Neural cell (in vitro differentiated cells): ENCODE measurements around the gene ACOT7. TPM values are rescaled to one million over a fixed set of nuclear protein-coding genes. Genes with fewer than 3 reads are reported as not detected.
"Not testable (repeated sequence)": the region's sequence is repeated elsewhere in the genome, so short reads cannot be mapped to it uniquely, and the experiment has no call there.

ENCODE experiments used
- H2AFZ ChIP-seq: fragments of 200-600, 300-800 bp; sonication (generic), shearing (Covaris generic); 2 replicates; pipeline ENCODE4 v1.6.0; 2014; ENCODE audit warnings: low read depth, mild to moderate bottlenecking, antibody characterized with exemption, low read length, moderate library complexity
- H3F3A ChIP-seq: fragments of 200-600 bp; shearing (Covaris generic); 2 replicates; pipeline ENCODE4 v1.6.1; 2016; ENCODE audit warnings: mild to moderate bottlenecking, moderate library complexity, mixed read lengths, antibody characterized with exemption, low read length; ENCODE audit not compliant: insufficient read depth, poor library complexity, severe bottlenecking
- H3K27ac ChIP-seq: fragments of 200-600, 300-800 bp; sonication (generic), shearing (Covaris generic); 2 replicates; pipeline ENCODE4 v1.5.1; 2014; ENCODE audit warnings: mild to moderate bottlenecking, low read length, moderate library complexity
- H3K27me3 ChIP-seq: fragments of 300-800, 200-600 bp; sonication (generic), shearing (Covaris generic); 2 replicates; pipeline ENCODE4 v1.6.0; 2014; ENCODE audit warnings: mild to moderate bottlenecking, low read depth, low read length, moderate library complexity; ENCODE audit not compliant: insufficient read depth
- H3K36me3 ChIP-seq: fragments of 300-800, 200-600 bp; sonication (generic), shearing (Covaris generic); 2 replicates; pipeline ENCODE4 v1.5.1; 2014; ENCODE audit warnings: mild to moderate bottlenecking, antibody characterized with exemption, low read length, moderate library complexity; ENCODE audit not compliant: insufficient read depth
- H3K4me2 ChIP-seq: fragments of 300-800, 200-600 bp; sonication (generic), shearing (Covaris generic); 2 replicates; pipeline ENCODE4 v1.6.0; 2014; ENCODE audit warnings: mild to moderate bottlenecking, low read length
- H3K4me3 ChIP-seq: fragments of 300-800, 200-600 bp; sonication (generic), shearing (Covaris generic); 2 replicates; pipeline ENCODE4 v1.5.1; 2014; ENCODE audit warnings: mild to moderate bottlenecking, low read length, moderate library complexity
- H3K79me2 ChIP-seq: fragments of 200-600 bp; shearing (Covaris generic); replicated peaks from 2 replicates; pipeline ENCODE4 v1.6.0; 2014; ENCODE audit warnings: mild to moderate bottlenecking, low read length, moderate library complexity; ENCODE audit not compliant: insufficient read depth
- H3K9ac ChIP-seq: fragments of 300-800, 200-600 bp; sonication (generic), shearing (Covaris generic); 2 replicates; pipeline ENCODE4 v1.6.1; 2016; ENCODE audit warnings: mild to moderate bottlenecking, low read length, mixed read lengths
- H3K9me2 ChIP-seq: fragments of 200-600 bp; shearing (Covaris generic); 2 replicates; pipeline ENCODE4 v1.6.1; 2016; ENCODE audit warnings: mild to moderate bottlenecking, low read length, mixed read lengths; ENCODE audit not compliant: insufficient read depth
- H3K9me3 ChIP-seq: fragments of 200-600, 300-800 bp; sonication (generic), shearing (Covaris generic); 2 replicates; pipeline ENCODE4 v1.6.1; 2016; ENCODE audit warnings: mild to moderate bottlenecking, mixed run types, low read length, moderate library complexity, mixed read lengths
- H4K20me1 ChIP-seq: fragments of 200-600 bp; shearing (Covaris generic); 2 replicates; pipeline ENCODE4 v1.6.1; 2016; ENCODE audit warnings: mild to moderate bottlenecking, mixed run types; ENCODE audit not compliant: insufficient read depth
- POLR2AphosphoS5 ChIP-seq: IDR thresholded peaks from 2 replicates; pipeline ENCODE4 v1.6.1; 2012
- SMC3 ChIP-seq: fragments of 450-650 bp; conservative IDR thresholded peaks from 2 replicates; pipeline ENCODE4 v1.6.1; 2014; ENCODE audit warnings: antibody characterized with exemption, mild to moderate bottlenecking, moderate library complexity; ENCODE audit not compliant: poor library complexity
- polyA plus RNA-seq: library from polyadenylated mRNA; depleted of rRNA; stranded (reverse); fragments of >200 nt; gene quantifications from 2 replicates; pipeline ENCODE4 v1.2.3, GENCODE V29; 2014
- TF ChIP-seq, protein P1 (sequence below): fragments of 450-650 bp; IDR thresholded peaks from 2 replicates; pipeline ENCODE4 v1.5.1; 2014; ENCODE audit warnings: antibody characterized with exemption, mild to moderate bottlenecking, moderate library complexity; ENCODE audit not compliant: poor library complexity, severe bottlenecking
- TF ChIP-seq, protein P2 (sequence below): IDR thresholded peaks from 2 replicates; pipeline ENCODE4 v1.6.1; 2012; ENCODE audit warnings: borderline replicate concordance

Gene ACOT7
- polyA plus RNA-seq, 1 donor from 2014 or later: 101 TPM

DNA sequence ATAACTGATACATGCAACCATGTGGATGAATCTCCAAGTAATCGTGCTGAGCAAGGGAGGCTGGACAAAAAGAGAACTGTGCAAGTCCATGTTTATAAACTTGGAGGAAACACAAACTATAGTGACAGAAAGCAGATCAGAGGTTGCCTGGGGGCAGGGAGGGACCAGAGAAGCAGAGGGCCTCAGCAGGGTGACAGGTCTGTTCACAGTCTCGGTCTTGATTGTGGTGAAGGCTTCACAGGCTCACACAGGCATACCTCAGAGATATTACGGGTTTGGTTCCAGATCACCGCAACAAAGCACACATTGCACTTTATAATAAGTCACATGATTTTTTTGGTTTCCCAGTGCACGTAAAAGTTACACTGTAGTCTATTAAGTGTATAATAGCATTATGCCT lies 28.5 kb downstream of the ACOT7 start:
- Histone ChIP-seq H3K4me2 (no peak overlapping the region), H3K9me2 (no peaks in the 10 kb centered on the region), H4K20me1 (peaks cover 6% of the 10 kb centered on the region), H3F3A (no peaks in the 10 kb centered on the region), H3K9ac (no peak overlapping the region), H3K27me3 (no peaks in the 10 kb centered on the region), H3K27ac (no peak overlapping the region), H3K36me3 (no peaks in the 10 kb centered on the region), H3K4me3 (no peak overlapping the region), H2AFZ (no peak overlapping the region), H3K79me2 (peaks cover 14% of the 10 kb centered on the region), H3K9me3 (no peaks in the 10 kb centered on the region)
- TF ChIP-seq POLR2AphosphoS5: no peak
- TF ChIP-seq, protein P1, sequence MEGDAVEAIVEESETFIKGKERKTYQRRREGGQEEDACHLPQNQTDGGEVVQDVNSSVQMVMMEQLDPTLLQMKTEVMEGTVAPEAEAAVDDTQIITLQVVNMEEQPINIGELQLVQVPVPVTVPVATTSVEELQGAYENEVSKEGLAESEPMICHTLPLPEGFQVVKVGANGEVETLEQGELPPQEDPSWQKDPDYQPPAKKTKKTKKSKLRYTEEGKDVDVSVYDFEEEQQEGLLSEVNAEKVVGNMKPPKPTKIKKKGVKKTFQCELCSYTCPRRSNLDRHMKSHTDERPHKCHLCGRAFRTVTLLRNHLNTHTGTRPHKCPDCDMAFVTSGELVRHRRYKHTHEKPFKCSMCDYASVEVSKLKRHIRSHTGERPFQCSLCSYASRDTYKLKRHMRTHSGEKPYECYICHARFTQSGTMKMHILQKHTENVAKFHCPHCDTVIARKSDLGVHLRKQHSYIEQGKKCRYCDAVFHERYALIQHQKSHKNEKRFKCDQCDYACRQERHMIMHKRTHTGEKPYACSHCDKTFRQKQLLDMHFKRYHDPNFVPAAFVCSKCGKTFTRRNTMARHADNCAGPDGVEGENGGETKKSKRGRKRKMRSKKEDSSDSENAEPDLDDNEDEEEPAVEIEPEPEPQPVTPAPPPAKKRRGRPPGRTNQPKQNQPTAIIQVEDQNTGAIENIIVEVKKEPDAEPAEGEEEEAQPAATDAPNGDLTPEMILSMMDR: no peak
- TF ChIP-seq, protein P2, sequence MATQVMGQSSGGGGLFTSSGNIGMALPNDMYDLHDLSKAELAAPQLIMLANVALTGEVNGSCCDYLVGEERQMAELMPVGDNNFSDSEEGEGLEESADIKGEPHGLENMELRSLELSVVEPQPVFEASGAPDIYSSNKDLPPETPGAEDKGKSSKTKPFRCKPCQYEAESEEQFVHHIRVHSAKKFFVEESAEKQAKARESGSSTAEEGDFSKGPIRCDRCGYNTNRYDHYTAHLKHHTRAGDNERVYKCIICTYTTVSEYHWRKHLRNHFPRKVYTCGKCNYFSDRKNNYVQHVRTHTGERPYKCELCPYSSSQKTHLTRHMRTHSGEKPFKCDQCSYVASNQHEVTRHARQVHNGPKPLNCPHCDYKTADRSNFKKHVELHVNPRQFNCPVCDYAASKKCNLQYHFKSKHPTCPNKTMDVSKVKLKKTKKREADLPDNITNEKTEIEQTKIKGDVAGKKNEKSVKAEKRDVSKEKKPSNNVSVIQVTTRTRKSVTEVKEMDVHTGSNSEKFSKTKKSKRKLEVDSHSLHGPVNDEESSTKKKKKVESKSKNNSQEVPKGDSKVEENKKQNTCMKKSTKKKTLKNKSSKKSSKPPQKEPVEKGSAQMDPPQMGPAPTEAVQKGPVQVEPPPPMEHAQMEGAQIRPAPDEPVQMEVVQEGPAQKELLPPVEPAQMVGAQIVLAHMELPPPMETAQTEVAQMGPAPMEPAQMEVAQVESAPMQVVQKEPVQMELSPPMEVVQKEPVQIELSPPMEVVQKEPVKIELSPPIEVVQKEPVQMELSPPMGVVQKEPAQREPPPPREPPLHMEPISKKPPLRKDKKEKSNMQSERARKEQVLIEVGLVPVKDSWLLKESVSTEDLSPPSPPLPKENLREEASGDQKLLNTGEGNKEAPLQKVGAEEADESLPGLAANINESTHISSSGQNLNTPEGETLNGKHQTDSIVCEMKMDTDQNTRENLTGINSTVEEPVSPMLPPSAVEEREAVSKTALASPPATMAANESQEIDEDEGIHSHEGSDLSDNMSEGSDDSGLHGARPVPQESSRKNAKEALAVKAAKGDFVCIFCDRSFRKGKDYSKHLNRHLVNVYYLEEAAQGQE: no peak

DNA sequence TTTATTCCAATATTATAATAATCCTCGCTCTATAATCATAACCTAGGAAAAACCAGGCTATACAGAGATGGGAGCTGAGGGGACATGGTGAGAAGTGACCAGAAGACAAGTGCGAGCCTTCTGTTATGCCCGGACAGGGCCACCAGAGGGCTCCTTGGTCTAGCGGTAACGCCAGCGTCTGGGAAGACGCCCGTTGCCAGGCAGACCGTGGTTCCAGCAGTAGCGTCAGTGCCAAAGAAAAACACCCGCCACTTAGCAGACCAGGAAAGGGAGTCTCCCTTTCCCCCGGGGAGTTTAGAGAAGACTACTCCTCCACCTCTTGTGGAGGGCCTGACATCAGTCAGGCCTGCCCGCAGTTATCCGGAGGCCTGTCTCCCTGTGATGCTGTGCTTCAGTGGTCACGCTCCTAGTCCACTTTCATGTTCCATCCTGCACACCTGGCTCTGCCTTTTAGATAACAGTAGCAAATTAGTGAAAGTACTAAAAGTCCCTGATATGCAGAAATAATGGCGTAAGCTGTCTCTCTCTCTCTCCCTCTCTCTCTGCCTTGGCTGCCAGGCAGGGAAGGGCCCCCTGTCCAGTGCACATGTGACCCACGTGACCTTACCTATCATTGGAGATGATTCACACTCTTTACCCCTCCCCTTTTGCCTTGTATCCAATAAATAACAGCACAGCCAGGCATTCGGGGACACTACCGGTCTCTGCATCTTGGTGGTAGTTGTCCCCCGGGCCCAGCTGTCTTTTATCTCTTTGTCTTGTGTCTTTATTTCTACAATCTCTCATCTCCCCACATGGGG lies 30.3 kb downstream of the ACOT7 start:
- H3F3A ChIP-seq, H3K9ac ChIP-seq, H3K4me3 ChIP-seq, H3K9me3 ChIP-seq, H3K9me2 ChIP-seq, H3K27ac ChIP-seq, H4K20me1 ChIP-seq, H3K27me3 ChIP-seq, H3K36me3 ChIP-seq, H3K4me2 ChIP-seq, H2AFZ ChIP-seq: not testable (repeated sequence)
- peaks cover 18% of the 10 kb centered on the region for H3K79me2 ChIP-seq
- TF ChIP-seq, protein P1: peak; percentile 43
- peak; percentile 33 for TF ChIP-seq SMC3
